Eye (tissue), 1 donor: ENCODE data around the gene NPAS4.
"Not testable (repeated sequence)": the region's sequence is repeated elsewhere in the genome, so short reads cannot be mapped to it uniquely, and the experiment has no call there.

ENCODE experiments used
- DNase-seq: peaks from one replicate; pipeline ENCODE4 v3.0.0-alpha.2; 2015

The NPAS4 gene

DNA sequence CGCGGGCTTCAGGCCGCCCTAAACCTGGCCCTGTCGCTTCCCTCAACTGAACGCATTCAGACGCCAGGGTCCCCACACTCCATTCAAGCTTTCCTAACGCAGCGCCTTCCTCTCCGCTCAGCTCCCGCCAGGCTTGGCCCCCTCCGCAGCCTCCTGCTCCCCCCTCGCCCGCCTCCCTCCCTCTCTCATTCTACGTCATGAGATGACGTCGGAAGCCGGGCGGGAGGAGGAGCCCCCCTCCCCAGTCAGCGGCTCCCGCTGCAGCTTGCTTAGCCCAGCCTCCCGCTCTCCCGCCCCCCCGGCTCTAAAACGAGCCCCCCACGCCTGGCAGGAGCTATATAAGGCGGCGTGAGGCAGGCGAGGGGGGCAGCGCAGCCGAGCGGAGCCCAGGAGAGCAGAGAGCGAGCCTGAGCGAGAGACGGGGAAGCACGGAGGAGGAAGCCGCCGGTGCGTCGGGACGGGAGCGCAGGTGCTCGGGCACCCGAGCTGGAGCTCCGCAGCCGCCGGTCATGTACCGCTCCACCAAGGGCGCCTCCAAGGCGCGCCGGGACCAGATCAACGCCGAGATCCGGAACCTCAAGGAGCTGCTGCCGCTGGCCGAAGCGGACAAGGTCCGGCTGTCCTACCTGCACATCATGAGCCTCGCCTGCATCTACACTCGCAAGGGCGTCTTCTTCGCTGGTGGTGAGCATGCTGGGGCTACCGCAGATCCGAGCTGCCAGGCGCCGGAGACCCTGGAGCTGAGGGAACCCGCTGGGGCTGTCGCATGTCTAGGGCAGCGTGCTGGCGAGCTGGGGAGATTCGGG lies at the start of gene NPAS4:
Gene NPAS4 (plus strand): TSS at position 365 of the 806 bp plus-strand sequence. CDS start 145 bp downstream, at position 510.
- DNase-seq = peak; percentile 42

DNA sequence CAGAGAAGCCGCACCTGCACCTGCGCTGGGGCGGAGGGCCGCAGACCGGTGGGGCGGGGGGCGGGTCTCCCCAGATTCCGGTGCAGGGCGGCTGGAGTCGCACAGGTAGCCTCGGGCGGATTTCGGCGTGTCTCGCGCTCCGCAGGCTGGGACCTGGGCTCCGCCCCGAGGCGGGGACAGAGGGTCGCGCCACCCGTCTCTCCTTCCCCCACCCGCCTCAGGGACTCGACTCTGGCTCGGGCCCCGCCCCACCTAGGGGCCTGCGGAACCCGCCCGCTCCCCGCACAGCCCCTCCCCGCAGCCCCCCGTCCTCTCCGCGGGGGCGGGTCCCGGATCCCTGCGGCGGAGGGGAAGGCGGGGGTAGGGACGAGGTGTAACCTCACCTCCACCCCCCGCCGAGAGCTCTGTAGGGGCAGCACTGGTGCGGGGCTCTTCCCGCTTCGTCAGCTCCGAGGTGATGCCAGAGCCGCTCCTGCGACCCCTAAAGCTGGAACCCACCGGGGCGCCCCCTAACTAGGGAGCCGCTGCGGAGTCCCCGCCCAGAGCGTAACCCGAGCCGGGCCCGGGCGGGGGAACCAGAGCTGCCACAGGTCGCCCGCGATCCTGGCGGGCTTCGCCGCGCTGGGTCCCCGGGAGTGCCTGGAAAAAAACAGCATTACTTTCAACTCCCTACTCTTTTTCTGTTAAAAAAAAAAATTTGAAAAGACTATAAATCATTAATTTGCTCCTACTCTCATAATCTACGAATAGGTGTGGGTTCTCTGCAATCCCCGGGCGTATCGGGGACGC lies 49.0 kb upstream of the NPAS4 start, which contains the start of gene SLC29A2:
Gene SLC29A2 (minus strand): TSS at position 134 of the 789 bp plus-strand sequence. CDS start 169 bp downstream, outside the sequence.
- DNase-seq = peak; percentile 83

DNA sequence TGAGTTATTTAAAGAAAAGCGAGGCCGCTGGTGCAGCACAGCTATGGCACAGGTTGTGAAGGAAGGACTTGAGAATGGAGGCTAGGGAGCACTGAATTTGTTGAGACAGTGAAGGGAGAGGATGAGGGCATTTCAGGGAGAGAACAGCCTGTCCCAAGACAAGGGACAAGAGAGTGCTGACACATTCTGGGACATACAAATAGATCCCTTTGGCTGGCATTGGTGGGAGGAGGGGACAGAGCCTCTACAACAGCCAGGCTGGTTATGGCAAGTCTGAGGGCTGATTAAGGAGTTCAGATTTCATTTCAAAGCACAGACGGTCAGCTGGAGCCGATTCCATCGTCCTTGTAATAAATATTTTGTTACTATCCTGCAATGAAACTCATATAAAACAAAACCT lies 47.6 kb upstream of the NPAS4 start:
- DNase-seq = no peak

DNA sequence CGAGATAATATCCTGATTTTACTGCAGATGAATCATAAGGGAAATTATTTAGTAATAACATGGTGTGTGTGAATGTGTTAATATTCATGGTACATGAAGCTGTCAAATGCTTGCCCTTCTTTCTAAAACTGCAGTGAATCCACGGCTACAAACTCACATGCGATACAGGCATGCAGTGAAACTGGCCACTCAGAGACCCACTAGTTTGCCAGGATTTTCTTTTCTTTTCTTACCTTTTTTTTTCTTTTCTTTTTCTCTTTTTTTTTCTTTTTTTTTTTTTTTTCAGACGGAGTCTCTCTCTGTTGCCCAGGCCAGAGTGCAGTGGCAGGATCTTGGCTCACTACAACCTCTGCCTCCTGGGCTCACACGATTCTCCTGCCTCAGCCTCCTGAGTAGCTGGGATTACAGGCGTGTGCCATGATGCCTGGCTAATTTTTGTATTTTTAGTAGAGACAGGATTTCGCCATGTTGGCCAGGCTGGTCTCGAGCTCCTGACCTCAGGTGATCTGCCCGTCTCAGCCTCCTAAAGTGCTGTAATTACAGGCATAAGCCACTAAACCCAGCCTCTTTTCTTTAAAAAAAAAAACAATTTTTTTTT lies 47.0 kb upstream of the NPAS4 start:
- not testable (repeated sequence) for DNase-seq

DNA sequence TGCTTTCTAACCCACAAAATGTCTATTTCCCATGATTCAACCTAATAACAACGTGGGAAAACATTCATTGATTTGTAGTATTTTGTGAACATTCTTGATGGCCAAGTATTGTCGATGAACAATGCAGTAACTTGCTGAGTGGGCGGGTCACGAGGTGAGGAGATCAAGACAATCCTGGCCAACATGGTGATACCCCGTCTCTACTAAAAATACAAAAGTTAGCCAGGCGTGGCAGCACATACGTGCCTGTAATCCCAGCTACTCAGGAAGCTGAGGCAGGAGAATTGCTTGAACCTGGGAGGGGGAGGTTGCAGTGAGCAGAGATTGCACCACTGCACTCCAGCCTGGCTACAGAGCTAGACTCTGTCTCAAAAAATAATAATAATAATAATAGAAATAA lies 40.6 kb upstream of the NPAS4 start:
- not testable (repeated sequence) for DNase-seq

DNA sequence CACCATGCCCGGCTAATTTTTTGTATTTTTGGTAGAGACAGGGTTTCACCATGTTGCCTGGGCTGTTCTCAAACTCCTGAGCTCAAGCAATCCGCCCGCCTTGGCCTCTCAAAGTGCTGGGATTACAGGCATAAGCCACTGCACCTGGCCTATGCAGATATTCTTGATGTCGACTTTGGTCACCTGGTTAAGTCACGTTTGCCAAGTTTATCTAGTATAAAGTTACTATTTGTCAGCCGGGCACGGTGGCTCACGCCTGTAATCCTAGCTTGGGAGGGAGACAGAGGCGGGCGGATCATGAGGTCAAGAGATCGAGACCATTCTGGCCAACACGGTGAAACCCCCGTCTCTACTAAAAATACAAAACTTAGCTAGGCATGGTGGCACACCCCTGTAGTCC lies 36.5 kb upstream of the NPAS4 start:
- DNase-seq = not testable (repeated sequence)

DNA sequence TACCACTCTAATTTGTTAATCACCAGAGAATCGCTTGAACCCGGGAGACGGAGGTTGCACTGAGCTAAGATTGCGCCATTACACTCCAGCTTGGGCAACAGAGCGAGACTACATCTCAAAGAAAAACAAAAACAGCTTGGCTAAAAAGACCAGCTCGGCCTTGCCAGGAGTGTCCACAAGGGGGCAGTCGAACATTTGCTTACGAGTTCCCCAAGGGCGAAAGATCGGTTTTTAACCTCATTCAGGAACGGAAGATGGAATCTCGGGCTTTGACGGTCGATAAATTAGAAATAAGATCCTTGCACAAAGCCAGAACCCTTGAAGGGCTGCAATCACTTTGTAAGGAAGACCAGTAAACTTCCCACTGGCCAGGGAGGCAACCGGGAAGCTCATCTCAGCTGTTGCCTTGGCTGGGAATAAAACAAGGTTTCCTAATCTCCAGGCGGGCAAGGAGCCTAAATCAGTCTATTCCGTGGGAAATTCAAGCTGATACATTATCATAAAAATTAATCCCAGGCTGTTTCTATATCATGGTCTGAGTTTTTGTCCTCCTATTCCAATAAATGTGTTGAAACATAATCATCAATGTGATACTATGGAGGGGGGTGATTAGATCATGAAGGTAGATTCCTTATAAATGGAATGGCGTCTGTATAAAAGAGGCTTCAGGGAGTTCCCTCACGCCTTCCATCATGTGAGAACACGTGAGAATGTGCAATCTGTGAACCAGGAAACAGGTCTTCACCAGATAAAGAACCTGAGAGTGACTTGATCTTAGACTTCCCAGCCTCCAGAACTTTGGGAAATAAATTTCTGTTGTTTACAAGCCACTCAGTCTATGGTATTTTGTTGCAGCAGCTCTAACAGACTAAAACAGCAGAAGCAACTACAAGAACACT lies 34.4 kb upstream of the NPAS4 start:
- DNase-seq = peak; percentile 95

DNA sequence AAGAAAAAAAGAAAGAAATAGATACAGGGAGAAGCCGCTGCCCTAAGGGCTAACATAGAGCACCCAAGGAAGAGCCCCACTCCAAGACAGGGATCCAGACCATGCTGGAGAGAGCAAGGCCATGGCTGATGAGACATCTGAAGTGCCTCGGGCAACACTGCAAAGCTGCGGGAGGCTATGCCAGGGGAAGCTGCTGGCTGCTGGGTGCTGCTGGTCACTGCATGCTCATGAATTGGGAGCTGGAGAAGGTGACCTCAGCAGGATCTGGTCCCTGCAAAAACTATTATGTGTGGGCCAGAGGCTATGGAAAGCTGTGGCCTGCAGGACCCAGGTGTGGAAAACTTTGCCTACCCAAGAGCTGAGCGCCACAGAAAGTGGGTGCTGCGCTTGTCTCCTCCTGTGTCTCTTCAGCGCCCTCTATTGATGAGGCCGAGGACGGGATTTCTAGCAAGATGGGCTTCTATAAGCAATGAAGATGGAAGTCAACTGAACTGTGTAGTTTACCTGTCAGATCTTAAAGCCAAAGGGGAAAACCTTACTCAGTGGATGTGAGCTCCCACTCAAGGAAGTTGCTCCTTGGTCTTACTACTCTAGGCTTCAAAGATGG lies 32.0 kb upstream of the NPAS4 start:
- peak; percentile 84 for DNase-seq

DNA sequence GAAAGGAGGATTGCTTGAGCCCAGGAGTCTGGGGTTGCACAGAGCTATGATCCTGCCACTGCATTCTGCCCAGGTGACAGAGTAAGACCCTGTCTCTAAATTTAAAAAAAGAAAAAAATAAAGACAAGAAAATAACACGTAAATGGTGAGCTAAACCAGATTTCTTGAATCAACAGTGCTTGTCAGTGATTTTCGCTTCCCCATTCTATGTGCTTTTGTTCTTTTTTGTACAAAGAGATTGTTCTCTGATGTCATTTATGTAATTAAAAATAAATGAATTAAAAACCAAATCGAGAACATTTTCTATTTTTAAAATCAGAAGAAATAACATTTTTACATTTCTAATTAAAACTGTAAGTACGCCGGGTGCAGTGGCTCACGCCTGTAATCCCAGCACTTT lies 29.5 kb upstream of the NPAS4 start:
- DNase-seq = no peak

DNA sequence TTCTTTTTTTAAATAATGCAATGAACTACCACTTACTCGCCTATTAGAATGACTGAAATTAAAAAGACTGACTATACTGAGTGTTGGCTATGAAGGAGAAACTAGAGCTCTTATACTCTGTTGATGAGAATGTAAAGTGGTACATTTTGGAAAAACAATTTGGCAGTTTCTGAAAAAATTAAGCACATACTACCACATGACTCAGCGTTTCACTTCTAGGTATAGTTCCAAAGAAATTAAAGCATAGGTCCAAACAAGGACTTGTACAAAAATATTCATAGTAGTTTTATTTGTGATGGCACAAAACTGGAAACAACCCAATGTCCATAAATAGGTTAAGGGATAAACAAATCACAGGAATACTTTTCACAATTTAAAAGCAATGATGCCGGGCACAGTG lies 26.9 kb upstream of the NPAS4 start:
- DNase-seq = no peak

DNA sequence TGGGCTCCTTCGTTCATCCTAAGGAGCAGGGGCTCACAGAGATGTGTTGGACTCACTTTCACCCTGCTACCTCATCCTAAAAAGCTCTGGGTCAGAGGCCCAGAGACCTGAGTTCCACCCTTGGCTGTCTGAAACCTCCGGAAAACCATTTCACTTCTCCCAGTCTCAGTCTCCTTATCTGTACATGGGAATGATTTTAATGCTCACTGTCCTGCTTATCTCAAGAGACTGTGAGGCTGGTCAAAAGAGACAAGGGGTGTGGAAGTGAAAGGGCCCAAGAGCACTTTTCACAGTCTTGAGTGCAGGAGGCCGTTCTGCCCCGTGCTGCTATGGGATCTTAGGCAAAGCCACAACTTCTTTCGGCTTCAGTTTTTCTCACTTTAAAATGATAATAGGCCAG lies 13.2 kb upstream of the NPAS4 start:
- DNase-seq = no peak

DNA sequence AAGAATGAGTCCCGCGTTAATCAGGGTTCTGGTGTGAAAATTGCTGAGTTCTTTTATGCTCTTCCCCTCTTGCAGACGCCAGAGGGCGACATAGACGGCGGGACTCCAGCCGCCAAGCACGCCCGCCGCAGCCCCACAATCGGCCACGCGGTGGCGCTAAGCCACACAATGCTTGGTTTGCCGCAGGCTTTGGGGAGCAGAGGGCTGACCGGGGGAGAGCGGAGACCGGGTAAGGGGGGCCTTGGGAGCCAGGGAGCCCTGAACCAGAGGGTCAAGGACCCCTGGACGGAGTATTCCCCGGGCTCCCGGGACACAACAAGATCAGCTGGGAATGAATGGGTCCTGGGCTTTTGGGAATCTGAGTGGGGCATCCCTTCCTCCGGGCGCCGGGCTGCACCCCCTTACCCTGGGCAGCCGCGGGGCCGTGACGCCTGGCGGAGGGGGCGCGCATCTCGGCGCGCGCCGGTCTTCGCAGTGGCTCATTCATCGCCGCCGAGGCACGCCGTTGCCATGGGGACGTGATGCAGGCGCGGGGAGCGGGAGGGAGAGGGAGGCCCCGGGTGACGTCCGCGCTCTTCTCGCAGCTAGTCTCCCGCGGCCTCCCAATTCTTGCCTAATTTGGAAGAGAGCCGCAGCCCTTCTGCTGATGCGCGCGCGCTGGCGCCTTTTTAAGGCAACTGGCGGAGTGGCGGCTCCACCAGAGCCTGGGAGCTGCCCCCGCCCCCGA lies 12.2 kb upstream of the NPAS4 start:
- peak; percentile 98 for DNase-seq

DNA sequence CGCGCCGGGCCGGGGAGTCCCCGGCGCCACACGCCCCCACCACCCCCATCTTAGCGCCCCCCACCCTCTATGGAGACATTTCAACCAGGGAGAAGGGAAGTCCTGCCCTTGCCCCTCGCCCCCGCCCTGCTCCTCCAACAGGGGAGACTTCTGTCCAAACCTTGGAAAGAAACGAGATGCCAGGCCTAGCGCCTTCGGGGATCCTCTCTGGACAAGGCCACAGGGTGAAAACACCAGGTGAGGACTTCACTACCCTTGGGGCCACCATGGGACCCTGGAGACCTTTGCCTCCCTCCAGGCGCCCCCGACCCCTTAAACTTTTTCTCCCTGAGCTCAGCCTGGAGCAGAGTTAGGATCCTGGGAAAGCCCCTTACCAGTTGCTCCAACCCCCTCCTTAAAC lies 11.6 kb upstream of the NPAS4 start:
- DNase-seq = no peak

DNA sequence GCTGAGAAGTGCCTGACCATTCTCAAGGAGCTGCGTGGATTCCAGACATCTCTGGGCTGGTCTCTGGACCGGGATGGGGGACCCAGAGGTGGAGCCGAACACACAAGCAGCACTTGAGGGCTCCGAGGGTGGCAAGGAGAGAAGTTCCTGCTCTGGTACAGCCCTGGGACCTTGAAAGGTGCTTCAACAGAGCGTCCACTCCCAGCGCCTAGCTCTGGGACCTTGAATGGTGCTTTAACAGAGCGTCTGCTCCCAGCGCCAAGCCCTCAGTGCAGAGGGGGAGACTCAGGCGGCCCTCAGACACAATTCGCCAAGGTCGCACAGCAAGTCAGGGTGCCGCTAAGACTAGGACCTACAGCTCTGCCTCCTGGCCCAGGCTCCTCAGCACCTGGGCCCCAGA lies 10.6 kb upstream of the NPAS4 start:
- no peak for DNase-seq

DNA sequence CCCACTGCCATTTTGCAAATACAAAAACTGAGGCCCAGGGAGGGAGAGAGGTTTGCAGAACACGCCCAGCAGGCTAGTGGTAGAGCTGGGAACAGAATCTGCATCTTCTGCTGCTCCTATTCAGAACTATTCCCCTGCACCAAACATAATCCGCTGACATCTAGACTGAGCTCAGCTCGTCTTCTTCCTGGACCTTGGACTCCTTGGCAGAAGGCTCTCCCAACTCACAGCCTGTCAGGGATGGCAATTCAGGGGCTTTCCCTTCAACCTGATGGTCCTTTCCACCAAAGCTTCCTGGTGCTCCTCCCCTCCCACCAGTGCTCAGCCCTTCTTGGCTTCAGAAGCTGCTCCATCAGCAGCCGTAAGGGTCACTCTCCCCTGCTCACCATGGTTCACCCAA lies 9.5 kb upstream of the NPAS4 start:
- no peak for DNase-seq

DNA sequence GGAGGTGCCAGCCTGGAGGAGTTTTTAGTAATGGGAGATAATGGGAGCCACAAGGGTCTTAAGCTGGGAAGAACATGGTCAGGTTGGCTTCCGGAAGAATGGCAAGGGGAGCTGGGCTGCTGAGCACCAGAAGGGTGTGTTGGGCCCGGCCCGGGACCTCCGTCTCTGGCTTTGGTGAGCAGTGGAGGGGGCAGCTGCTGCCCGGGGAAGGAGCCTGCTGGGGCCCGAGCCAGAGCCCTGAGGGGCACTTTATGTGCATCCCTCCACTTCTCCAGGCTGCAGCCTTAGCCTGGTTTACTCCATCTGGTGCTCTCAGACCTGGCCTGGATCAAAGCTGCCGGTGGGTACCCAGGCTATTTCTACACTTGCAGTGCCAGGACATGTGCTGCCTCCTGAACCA lies 8.7 kb upstream of the NPAS4 start:
- DNase-seq = no peak

DNA sequence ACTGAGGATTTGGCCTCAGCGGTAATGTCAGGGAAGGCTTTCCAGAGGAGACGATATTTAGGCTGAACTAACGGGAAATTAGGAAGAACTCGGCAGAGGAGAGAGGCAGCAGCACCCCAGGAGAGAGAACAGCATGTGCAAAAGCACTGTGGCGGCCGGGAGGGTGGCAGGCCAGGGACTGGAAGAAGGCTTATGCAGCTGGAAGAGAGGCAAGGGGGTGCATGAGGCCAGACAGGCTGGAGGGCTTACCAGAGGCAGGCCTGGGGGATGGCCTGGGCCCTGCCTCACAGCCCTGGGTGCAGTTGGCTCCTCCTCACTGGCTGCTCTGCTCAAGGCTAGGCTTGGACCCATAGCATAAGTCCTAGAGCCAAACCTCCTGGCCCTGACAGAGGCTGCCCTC lies 7.7 kb upstream of the NPAS4 start:
- no peak for DNase-seq

DNA sequence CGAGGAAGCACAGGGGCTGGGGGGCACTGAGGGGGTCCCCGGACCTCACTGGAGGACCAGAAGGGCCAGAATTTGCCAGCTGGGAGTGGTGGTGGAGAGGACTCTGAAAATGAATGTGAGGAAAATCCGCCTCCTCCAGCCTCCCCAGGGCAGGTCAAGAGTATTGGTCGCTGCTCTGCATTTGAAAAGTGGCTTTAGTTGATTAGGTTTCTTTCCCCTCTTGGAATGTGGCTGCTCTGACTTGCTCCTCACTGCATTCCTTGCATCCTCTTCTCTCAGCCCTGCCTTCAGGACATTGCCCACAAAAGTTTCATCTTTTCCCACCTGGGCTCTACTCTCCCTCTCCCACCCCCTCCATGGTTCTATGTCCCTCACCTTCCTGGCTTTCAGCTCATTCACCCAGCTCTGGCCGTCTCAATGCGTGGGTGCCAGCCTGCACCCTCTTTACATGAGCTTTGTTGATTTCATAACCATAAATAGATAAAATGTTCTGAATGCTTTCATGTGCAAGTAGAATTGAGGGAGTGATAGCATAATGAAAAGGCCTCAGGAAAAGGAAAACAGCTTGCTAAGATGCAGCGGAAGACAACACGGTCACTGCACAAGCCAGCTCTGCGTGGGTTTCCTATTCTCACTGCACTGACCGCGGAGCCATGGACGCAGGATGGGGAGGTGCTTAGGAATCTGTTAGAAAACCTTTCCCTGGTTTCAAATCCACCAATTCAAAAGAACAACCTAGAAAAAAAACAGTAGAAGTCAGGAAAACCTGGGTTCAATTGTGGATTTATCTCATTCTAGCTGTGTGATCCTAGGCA lies 6.5 kb upstream of the NPAS4 start:
- no peak for DNase-seq

DNA sequence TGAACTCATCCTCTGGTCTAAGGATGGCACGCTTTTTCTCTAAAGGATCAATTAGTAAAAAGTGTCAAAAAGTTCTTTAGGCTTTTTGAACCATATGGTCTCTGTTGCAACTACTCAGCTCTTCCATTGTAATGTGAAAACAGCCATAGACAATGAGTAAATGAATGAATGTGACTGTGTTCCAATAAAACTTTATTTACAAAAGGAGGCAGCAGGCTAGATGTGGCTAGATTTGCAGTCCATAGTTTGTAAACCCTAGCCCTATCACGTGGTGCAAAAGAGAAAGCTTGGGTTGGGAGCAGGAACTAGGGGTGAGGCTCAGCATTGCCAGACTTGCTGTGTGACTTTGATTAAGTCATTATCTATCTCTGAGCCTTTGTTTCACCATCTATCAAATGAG lies 5.4 kb upstream of the NPAS4 start:
- DNase-seq = no peak

DNA sequence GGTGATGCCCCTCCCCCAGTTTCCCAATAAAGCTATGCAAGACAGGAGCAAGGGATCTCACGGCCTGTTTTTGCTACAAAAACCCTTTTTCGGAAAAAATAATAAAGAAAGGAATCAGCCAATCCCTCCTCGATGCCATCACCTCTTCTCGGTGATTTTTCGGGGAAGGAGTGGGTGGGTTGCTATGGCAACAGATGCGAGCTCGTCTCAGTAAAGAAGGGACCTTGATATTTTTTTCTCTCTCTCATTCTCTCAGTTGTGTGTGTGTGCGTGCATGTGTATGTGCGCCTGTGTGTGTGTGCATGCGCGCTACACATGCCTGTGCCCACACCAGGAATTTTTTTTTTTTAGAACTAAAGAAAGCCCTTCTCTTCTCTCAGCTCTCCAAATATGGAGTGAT lies 3.8 kb upstream of the NPAS4 start:
- no peak for DNase-seq
